K562 (cell line): ENCODE results near the gene CHMP5. TPM values are rescaled to one million over a fixed set of nuclear protein-coding genes. Genes with fewer than 3 reads are reported as not detected.
A peak's percentile ranks its signal among the peaks of the same experiment; 100 is the strongest.

Experiments used
- ATAC-seq: fragments of 200-7000 bp; cut with Tn5 transposase; 3 replicates; pipeline ENCODE4 v1.9.1; 2020; ENCODE audit warnings: moderate library complexity
- BruUV-seq: library from RNA; stranded (reverse); fragments of 400-500 nt; replicated peaks from 2 replicates; lab custom pipeline; 2021; lab: Mats Ljungman, UMichigan
- CTCF ChIA-PET: fragments of 300-600 bp; formaldehyde crosslinking; extraction: SDS; loops from one replicate; lab custom pipeline; 2021; ENCODE audit warnings: low intra/inter-chr PET ratio; lab: Yijun Ruan, JAX
- POLR2A ChIA-PET: fragments of 300-600, 350-650 bp; sonication (Branson Sonifier 250); formaldehyde crosslinking; extraction: SDS; loops from one replicate; lab custom pipeline; 2021; ENCODE audit warnings: antibody characterized with exemption, inconsistent platforms; lab: Yijun Ruan, JAX
- DNase-seq, 4 experiments: peaks; one replicate each; pipeline versions ENCODE4 v3.0.0 to v3.0.0-alpha.2; 2011 to 2018; ENCODE audit warnings: low spot score in 3 of 4, mixed read lengths in 3 of 4; ENCODE audit errors: extremely low read depth in 1 of 4
- FAIRE-seq: peaks from 2 replicates; lab custom pipeline; 2011; peaks lifted over from hg19 to GRCh38; lab: Jason Lieb, UNC
- H2AFZ ChIP-seq: 2 replicates; pipeline ENCODE4 v1.6.0; 2011; ENCODE audit warnings: low read depth, low read length, control low read depth, inconsistent platforms
- H3K27ac ChIP-seq: fragments of 200-600 bp; 3 replicates; pipeline ENCODE4 v1.8.0; 2011; ENCODE audit warnings: low read depth, mild to moderate bottlenecking, control low read depth, inconsistent platforms, low read length, moderate library complexity, mixed read lengths; ENCODE audit errors: extremely low read depth
- H3K27me3 ChIP-seq, 2 experiments: fragments of 300-600 bp in 1 of 2; 2 replicates in 1 of 2; 3 replicates in 1 of 2; pipeline versions ENCODE4 v1.6.0 to v1.8.0; 2011; ENCODE audit warnings: inconsistent platforms in 2 of 2, low read length in 2 of 2, mild to moderate bottlenecking in 1 of 2, mixed read lengths in 1 of 2, moderate library complexity in 1 of 2; ENCODE audit not compliant: control insufficient read depth in 2 of 2, insufficient read depth in 2 of 2
- H3K36me3 ChIP-seq: fragments of 300-600 bp; 3 replicates; pipeline ENCODE4 v1.8.0; 2011; ENCODE audit warnings: mild to moderate bottlenecking, low read length, inconsistent platforms; ENCODE audit not compliant: control insufficient read depth, insufficient read depth
- H3K4me1 ChIP-seq, 2 experiments: fragments of 200-600 bp in 1 of 2; replicated peaks in 1 of 2; 2 replicates in 1 of 2; 3 replicates in 1 of 2; pipeline versions ENCODE4 v1.5.1 to v1.8.0; 2011; ENCODE audit warnings: inconsistent platforms in 2 of 2, low read length in 2 of 2, mild to moderate bottlenecking in 1 of 2, mixed read lengths in 1 of 2, moderate library complexity in 1 of 2; ENCODE audit not compliant: control insufficient read depth in 2 of 2, insufficient read depth in 2 of 2
- H3K4me2 ChIP-seq: 2 replicates; pipeline ENCODE4 v1.6.1; 2011; ENCODE audit warnings: low read length, control low read depth, inconsistent platforms, mixed read lengths; ENCODE audit not compliant: insufficient read depth
- H3K4me3 ChIP-seq: fragments of 200-600 bp; sonication (generic), shearing (Covaris generic); 2 replicates; pipeline ENCODE4 v1.5.1; 2016; ENCODE audit warnings: control low read depth, inconsistent platforms
- H3K79me2 ChIP-seq: fragments of 200-600 bp; 3 replicates; pipeline ENCODE4 v1.8.0; 2011; ENCODE audit warnings: low read length, inconsistent platforms; ENCODE audit not compliant: control insufficient read depth, insufficient read depth
- H3K9ac ChIP-seq, 2 experiments: 2 replicates each; pipeline versions ENCODE4 v1.6.0 to v1.6.1; 2011; ENCODE audit warnings: low read depth in 2 of 2, low read length in 2 of 2, control low read depth in 1 of 2, inconsistent platforms in 1 of 2, mild to moderate bottlenecking in 1 of 2, mixed read lengths in 1 of 2; ENCODE audit not compliant: insufficient read depth in 1 of 2
- H3K9me1 ChIP-seq: one replicate; pipeline ENCODE4 v1.6.0; 2011; ENCODE audit warnings: inconsistent platforms, mild to moderate bottlenecking, low read length, moderate library complexity; ENCODE audit not compliant: control insufficient read depth, insufficient read depth
- H3K9me3 ChIP-seq: replicated peaks from 2 replicates; pipeline ENCODE4 v1.5.1; 2011; ENCODE audit warnings: low read depth, low read length, inconsistent platforms; ENCODE audit not compliant: control insufficient read depth, insufficient read depth
- H4K20me1 ChIP-seq: replicated peaks from 2 replicates; pipeline ENCODE4 v1.6.1; 2011; ENCODE audit warnings: low read length, inconsistent platforms, mixed read lengths; ENCODE audit not compliant: control insufficient read depth, insufficient read depth
- AFF4 ChIP-seq: sonication (generic); formaldehyde crosslinking; IDR thresholded peaks from 2 replicates; pipeline ENCODE4 v1.8.0; 2023; ENCODE audit warnings: mild to moderate bottlenecking, missing genetic modification reagents
- CBFB ChIP-seq: sonication (generic); formaldehyde crosslinking; IDR thresholded peaks from 2 replicates; pipeline ENCODE4 v1.4.0; 2020; ENCODE audit warnings: mild to moderate bottlenecking, missing genetic modification reagents
- GATAD2A ChIP-seq: fragments of 450-650 bp; IDR thresholded peaks from 2 replicates; pipeline ENCODE4 v1.6.1; 2017
- HMG20A ChIP-seq: fragments of 450-650 bp; formaldehyde crosslinking; conservative IDR thresholded peaks from 2 replicates; pipeline ENCODE4 v1.4.0; 2020; ENCODE audit warnings: mild to moderate bottlenecking, mixed read lengths
- JUNB ChIP-seq: fragments of 450-650 bp; formaldehyde crosslinking; conservative IDR thresholded peaks from 2 replicates; pipeline ENCODE4 v1.4.0; 2020; ENCODE audit warnings: mild to moderate bottlenecking
- MAX ChIP-seq: sonication (generic); formaldehyde crosslinking; IDR thresholded peaks from 2 replicates; pipeline ENCODE4 v1.9.0; 2022; ENCODE audit warnings: mild to moderate bottlenecking, missing genetic modification reagents
- NCOA2 ChIP-seq, 2 experiments: fragments of 450-650 bp; IDR thresholded peaks; 2 replicates each; pipeline ENCODE4 v1.6.1; 2018; ENCODE audit warnings: mild to moderate bottlenecking in 2 of 2, moderate library complexity in 1 of 2; ENCODE audit not compliant: partially characterized antibody in 2 of 2
- NFIC ChIP-seq: fragments of 450-650 bp; IDR thresholded peaks from 2 replicates; pipeline ENCODE4 v1.6.1; 2017; ENCODE audit warnings: mild to moderate bottlenecking, inconsistent platforms
- PURB ChIP-seq: sonication (generic); formaldehyde crosslinking; IDR thresholded peaks from 2 replicates; pipeline ENCODE4 v1.9.0; 2021; ENCODE audit warnings: low read depth, mild to moderate bottlenecking, missing genetic modification reagents
- ZNF639 ChIP-seq, 2 experiments: fragments of 200-800 bp in 1 of 2; sonication (Bioruptor generic) in 1 of 2; sonication (generic) in 1 of 2; formaldehyde crosslinking in 1 of 2; IDR thresholded peaks in 1 of 2; conservative IDR thresholded peaks in 1 of 2; 2 replicates each; pipeline versions ENCODE4 v1.5.0 to v1.6.1; 2016 to 2020; ENCODE audit warnings: missing compliant biosample characterization in 1 of 2, missing genetic modification characterization in 1 of 2, missing genetic modification reagents in 1 of 2
- WGBS: fragments of 100-300 bp; shearing (Covaris generic); methylation state at CpG from one replicate; pipeline ENCODE4 v1.1.6; 2016; ENCODE audit warnings: low coverage, mixed read lengths; ENCODE audit not compliant: insufficient coverage; ENCODE audit errors: missing lambda C conversion rate; 5-methylcytosine and 5-hydroxymethylcytosine counted together
- in situ Hi-C: fragments of 300-500 bp; cut with MboI; formaldehyde crosslinking; loops from 4 replicates; pipeline ENCODE4 v1.15.0; 2018; ENCODE audit warnings: inconsistent platforms, mixed read lengths
- intact Hi-C: fragments of 100-400 bp; cut with micrococcal nuclease; formaldehyde crosslinking; loops from 2 replicates; pipeline ENCODE4 v1.14.2; 2022
- polyA plus RNA-seq, 8 experiments: library from polyadenylated mRNA; depleted of rRNA in 4 of 8; stranded (reverse) in 5 of 8; unstranded in 3 of 8; fragments of >200 nt; fragmentation: Nextera tagmentation in 2 of 8; fragmentation: Illumina TruSeq in 1 of 8; extraction: Ambion mirVana in 2 of 8; extraction: Trizol in 1 of 8; gene quantifications; 2 replicates each; pipeline versions ENCODE4 v1.2.1 to v1.2.3, GENCODE V29; 2011 to 2014; ENCODE audit warnings: inconsistent platforms in 1 of 8, missing spikeins in 1 of 8
- total RNA-seq, 7 experiments: library from RNA; depleted of rRNA in 6 of 7; stranded (reverse); fragments of >200 nt in 6 of 7; fragmentation: Illumina TruSeq in 2 of 7; extraction: Trizol in 2 of 7; gene quantifications; 2 replicates each; pipeline versions ENCODE4 v1.2.1 to v1.2.3, GENCODE V29; 2011 to 2021; ENCODE audit warnings: low replicate concordance in 1 of 7

Gene CHMP5
- total and polyA plus RNA-seq, 9 of the 15 experiments (the other 6 are each of a cell fraction or from before 2014, with no cell fraction given) = 36.0 to 105 (median 54.9) TPM

GRCh38 chr9:33255014-33255413 is 9.8 kb upstream of the CHMP5 start:
- FAIRE-seq = no peak
- no peak for ATAC-seq
- intact Hi-C loops = no loop called here
- BruUV-seq = no TSS peak
- peaks cover 3% of the 10 kb centered on the region for H3K9me1 ChIP-seq
- H3K4me1 ChIP-seq = no peaks in the 10 kb centered on the region; a peak in 2 of 5 replicates
- no peak for DNase-seq
- H3K9me3 ChIP-seq = no peaks in the 10 kb centered on the region
- no peak overlapping the region for H3K4me2 ChIP-seq
- H2AFZ ChIP-seq = no peak overlapping the region
- CTCF ChIA-PET = interaction anchor here (0.5 kb wide), 1 partner anchor 810 kb away, joined by 3 read pairs; no protein-coding TSS in a partner anchor
- H3K36me3 ChIP-seq = peaks cover 71% of the 10 kb centered on the region
- H3K27ac ChIP-seq = no peak overlapping the region
- peaks cover 15% of the 10 kb centered on the region for H3K79me2 ChIP-seq
- H3K4me3 ChIP-seq = no peak overlapping the region
- H3K27me3 ChIP-seq = no peaks in the 10 kb centered on the region
- no peaks in the 10 kb centered on the region; the same call in 1 of the 2 replicates for H4K20me1 ChIP-seq
- TF ChIP-seq HMG20A (CRISPR knock-in tag) (no peak), NFIC (peak; percentile 78), NCOA2 (IDR thresholded peaks at IDR 0.05; ENCODE audit: partially characterized antibody in 2 of 2) (no peak)
- whole genome bisulfite sequencing = 90% methylated on average over 5 of the region's 8 CpGs
- in situ Hi-C loops = no loop called here
- no peak overlapping the region for H3K9ac ChIP-seq
- POLR2A ChIA-PET = interaction anchor here (0.7 to 3.9 kb wide), 2 partner anchors 9 to 15 kb away, joined by 4 to 23 read pairs; partner anchors contain the start of genes BAG1, CHMP5 and SPINK4

GRCh38 chr9:33255471-33255870 is 9.4 kb upstream of the CHMP5 start:
- FAIRE-seq = no peak
- H3K36me3 ChIP-seq = peaks cover 76% of the 10 kb centered on the region
- TF ChIP-seq PURB (CRISPR knock-in tag) (no peak), CBFB (CRISPR knock-in tag) (no peak), MAX (CRISPR knock-in tag) (no peak), GATAD2A (no peak), JUNB (CRISPR knock-in tag) (no peak), ZNF639 (CRISPR knock-in tag; conservative IDR thresholded peaks at IDR 0.05 in 1 of 2, IDR thresholded peaks at IDR 0.05 in 1 of 2) (no peak), AFF4 (no peak)

More at GRCh38 chr9:33255471-33255870, 9.4 kb upstream of the CHMP5 start:
- Histone ChIP-seq H3K79me2 (peaks cover 20% of the 10 kb centered on the region), H3K27ac (no peak overlapping the region), H3K4me3 (no peak overlapping the region), H3K4me2 (no peak overlapping the region), H3K9ac (no peak overlapping the region), H3K27me3 (no peaks in the 10 kb centered on the region), H3K9me3 (no peaks in the 10 kb centered on the region), H3K4me1 (peaks cover 0 to 3% of the 10 kb centered on the region in 2 experiments; a peak in 2 of 5 replicates), H3K9me1 (peaks cover 3% of the 10 kb centered on the region), H4K20me1 (no peaks in the 10 kb centered on the region), H2AFZ (no peak overlapping the region)
- intact Hi-C loops = no loop called here
- CTCF ChIA-PET = no interaction called here
- no TSS peak for BruUV-seq
- ATAC-seq (no peak), DNase-seq (no peak)
- in situ Hi-C loops = no loop called here
- 75% methylated on average over 4 of the region's 4 CpGs for WGBS
- POLR2A ChIA-PET = interaction anchor here (3.9 kb wide), 1 partner anchor 8 kb away, joined by 23 read pairs; the partner anchor contains the start of genes BAG1 and CHMP5
